MG63 (cell line): ENCODE measurements around the gene DNAAF5. TPM values are rescaled to one million over a fixed set of nuclear protein-coding genes. Genes with fewer than 3 reads are reported as not detected.

Experiments
- DNase-seq: peaks from one replicate; pipeline ENCODE4 v3.0.0-alpha.2; 2020
- H3K27me3 ChIP-seq: fragments of 250-450 bp; sonication (Bioruptor Pico); 2 replicates; pipeline ENCODE4 v1.5.1; 2020; ENCODE audit warnings: mild to moderate bottlenecking, moderate library complexity
- H3K36me3 ChIP-seq: fragments of 250-450 bp; sonication (Bioruptor Pico); 2 replicates; pipeline ENCODE4 v1.5.1; 2020; ENCODE audit warnings: mild to moderate bottlenecking, moderate library complexity
- H3K4me3 ChIP-seq: fragments of 250-450 bp; sonication (Bioruptor Pico); 2 replicates; pipeline ENCODE4 v1.5.1; 2020; ENCODE audit warnings: mild to moderate bottlenecking, moderate library complexity
- H3K9me3 ChIP-seq: fragments of 250-450 bp; sonication (Bioruptor Pico); 2 replicates; pipeline ENCODE4 v1.5.1; 2020; ENCODE audit warnings: mild to moderate bottlenecking, moderate library complexity
- total RNA-seq: library from RNA; depleted of rRNA; stranded (reverse); fragments of >200 nt; shearing (Covaris generic); gene quantifications from 2 replicates; pipeline ENCODE4 v1.2.3, GENCODE V29; 2014; ENCODE audit warnings: low replicate concordance

DNAAF5 gene
- total RNA-seq, 1 experiment from 2014 or later, result 31.4 TPM

- no peaks in the 10 kb centered on the region for H3K9me3 ChIP-seq
- H3K36me3 ChIP-seq, result peaks cover 34% of the 10 kb centered on the region
- no peak overlapping the region for H3K4me3 ChIP-seq
These were observed 53.0 kb downstream of the DNAAF5 start for GRCh38 chr7:779480-779879.

GRCh38 chr7:780081-780480 is 53.6 kb downstream of the DNAAF5 start:
- no peak overlapping the region for H3K4me3 ChIP-seq
- no peaks in the 10 kb centered on the region for H3K27me3 ChIP-seq
- H3K9me3 ChIP-seq, result no peaks in the 10 kb centered on the region
- no peak for DNase-seq
- H3K36me3 ChIP-seq, result peaks cover 33% of the 10 kb centered on the region

More at GRCh38 chr7:779480-779879, 53.0 kb downstream of the DNAAF5 start:
- no peaks in the 10 kb centered on the region for H3K27me3 ChIP-seq
- DNase-seq, result no peak

- no peaks in the 10 kb centered on the region for H3K9me3 ChIP-seq
- H3K36me3 ChIP-seq, result peaks cover 31% of the 10 kb centered on the region
- DNase-seq, result no peak
- H3K27me3 ChIP-seq, result no peaks in the 10 kb centered on the region
- H3K4me3 ChIP-seq, result no peak overlapping the region
These were observed 54.0 kb downstream of the DNAAF5 start for GRCh38 chr7:780516-780915.

- H3K4me3 ChIP-seq, result no peak overlapping the region
- DNase-seq, result no peak
- H3K27me3 ChIP-seq, result no peaks in the 10 kb centered on the region
- no peaks in the 10 kb centered on the region for H3K9me3 ChIP-seq
- H3K36me3 ChIP-seq, result peaks cover 29% of the 10 kb centered on the region
These were observed 54.8 kb downstream of the DNAAF5 start for GRCh38 chr7:781186-781849.

GRCh38 chr7:781936-782529 is 55.5 kb downstream of the DNAAF5 start:
- no peaks in the 10 kb centered on the region for H3K9me3 ChIP-seq
- H3K4me3 ChIP-seq, result no peak overlapping the region
- no peak for DNase-seq
- peaks cover 27% of the 10 kb centered on the region for H3K36me3 ChIP-seq
- H3K27me3 ChIP-seq, result no peaks in the 10 kb centered on the region

- DNase-seq, result no peak
- no peak overlapping the region for H3K4me3 ChIP-seq
- no peaks in the 10 kb centered on the region for H3K9me3 ChIP-seq
- peaks cover 32% of the 10 kb centered on the region for H3K36me3 ChIP-seq
- H3K27me3 ChIP-seq, result no peaks in the 10 kb centered on the region
These were observed 56.4 kb downstream of the DNAAF5 start for GRCh38 chr7:782718-783449.

DNA sequence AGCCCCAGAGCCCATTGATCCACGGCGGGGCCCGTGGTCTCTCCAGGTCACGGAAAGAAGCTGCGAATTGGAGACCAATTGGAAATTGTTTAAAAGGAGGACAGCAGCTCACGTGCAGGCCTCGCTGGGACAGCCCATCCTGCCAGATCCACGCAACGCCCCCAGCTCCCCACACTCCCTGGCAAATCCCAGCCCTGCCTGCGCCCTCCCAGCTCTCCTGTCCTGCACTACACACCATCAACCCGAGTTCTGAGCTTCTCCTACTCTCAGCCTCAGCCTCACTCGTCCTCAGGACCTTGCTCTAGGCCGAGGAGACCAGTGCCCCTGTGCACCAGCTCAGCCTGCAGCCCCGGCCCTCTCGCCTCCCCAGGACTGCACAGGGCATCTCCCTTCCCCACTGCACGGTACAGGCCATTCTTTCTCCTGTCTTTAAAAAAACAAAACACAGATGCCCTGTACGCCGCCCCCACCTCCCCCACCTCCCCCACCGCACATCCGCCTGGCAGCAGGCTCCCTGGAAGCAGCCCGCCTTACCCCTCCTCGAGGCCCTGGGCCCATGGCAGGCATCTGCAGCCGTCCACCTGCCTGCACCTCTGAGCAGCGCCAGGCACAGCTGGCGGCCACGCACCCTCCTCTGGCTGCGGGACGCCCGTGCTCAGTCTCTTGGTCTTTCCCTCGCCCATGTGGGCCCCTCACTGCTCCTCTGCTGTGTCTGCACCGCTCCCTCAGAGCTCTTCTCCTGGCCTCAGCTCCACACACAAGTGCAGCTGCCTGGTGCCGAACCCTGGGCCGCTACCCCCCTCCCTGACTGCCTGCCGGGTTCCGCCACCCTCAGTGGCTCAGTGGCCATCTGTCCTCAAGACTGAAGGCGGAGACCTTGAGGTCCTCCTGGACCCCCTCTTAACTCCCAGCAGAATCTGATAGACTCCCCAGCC is 57.3 kb downstream of the DNAAF5 start:
- Histone ChIP-seq H3K27me3 (no peaks in the 10 kb centered on the region), H3K36me3 (peaks cover 41% of the 10 kb centered on the region), H3K4me3 (no peak overlapping the region), H3K9me3 (no peaks in the 10 kb centered on the region)
- no peak for DNase-seq

GRCh38 chr7:784971-785370 is 58.5 kb downstream of the DNAAF5 start:
- no peak for DNase-seq
- no peaks in the 10 kb centered on the region for H3K9me3 ChIP-seq
- no peaks in the 10 kb centered on the region for H3K27me3 ChIP-seq
- peaks cover 40% of the 10 kb centered on the region for H3K36me3 ChIP-seq
- H3K4me3 ChIP-seq, result no peak overlapping the region

DNA sequence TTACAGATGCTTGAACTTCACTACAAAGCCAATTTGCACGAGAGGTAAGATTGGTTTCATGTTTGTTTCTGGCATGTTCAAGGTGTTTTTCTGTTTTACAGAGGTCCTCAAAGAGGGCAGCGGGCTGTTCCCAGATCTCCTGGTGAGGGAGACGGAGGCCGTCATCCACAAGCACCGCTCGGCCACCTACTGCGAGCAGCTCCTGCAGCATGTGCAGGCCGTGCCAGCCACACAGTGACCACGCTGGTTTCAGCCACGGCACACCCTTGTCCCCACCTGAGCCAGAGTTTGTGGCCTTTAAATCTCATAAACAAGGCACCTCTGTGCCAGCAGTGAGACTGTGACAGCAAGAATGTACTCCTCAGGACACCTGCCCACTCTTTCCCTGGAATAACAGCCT is 58.9 kb downstream of the DNAAF5 start:
- H3K4me3 ChIP-seq, result no peak overlapping the region
- H3K27me3 ChIP-seq, result no peaks in the 10 kb centered on the region
- H3K36me3 ChIP-seq, result peaks cover 40% of the 10 kb centered on the region
- DNase-seq, result no peak
- H3K9me3 ChIP-seq, result no peaks in the 10 kb centered on the region

DNA sequence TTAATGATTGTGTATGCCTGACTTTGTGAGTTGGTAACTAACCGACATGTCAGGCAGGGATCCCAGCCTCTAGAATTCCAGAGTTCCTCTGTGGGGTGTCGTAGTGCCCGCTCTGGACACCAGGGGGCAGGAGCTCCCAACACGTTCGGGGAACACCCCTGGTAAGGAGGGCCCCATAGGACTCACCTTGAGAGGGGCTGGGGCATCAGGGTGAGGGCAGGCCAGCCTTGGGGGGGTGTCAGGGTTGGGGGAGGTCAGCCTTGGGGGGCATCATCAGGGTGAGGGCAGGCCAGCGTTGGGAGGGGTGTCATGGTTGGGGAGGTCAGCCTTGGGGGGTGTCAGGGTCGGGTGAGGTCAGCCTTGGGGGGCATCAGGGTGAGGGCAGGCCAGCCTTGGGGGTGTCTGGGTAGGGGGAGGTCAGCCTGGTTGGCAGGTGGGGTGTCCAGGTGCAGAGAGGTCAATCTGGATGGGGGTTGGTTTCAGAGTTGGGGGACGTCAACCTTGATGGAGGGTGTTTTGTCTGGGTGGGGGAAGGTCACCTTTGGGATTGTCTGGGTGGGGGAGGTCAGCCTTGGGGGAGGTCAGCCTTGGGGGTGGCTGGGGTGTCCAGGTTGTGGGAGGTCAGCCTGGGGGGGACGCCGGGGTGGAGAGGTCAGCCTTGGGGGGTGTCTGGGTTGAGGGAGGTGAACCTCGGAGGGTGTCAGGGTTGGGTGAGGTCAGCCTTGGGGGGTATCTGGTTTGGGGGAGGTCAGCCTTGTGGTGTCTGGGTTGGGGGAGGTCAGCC is 60.2 kb downstream of the DNAAF5 start:
- H3K27me3 ChIP-seq, result no peaks in the 10 kb centered on the region
- DNase-seq, result peak; percentile 53

DNA sequence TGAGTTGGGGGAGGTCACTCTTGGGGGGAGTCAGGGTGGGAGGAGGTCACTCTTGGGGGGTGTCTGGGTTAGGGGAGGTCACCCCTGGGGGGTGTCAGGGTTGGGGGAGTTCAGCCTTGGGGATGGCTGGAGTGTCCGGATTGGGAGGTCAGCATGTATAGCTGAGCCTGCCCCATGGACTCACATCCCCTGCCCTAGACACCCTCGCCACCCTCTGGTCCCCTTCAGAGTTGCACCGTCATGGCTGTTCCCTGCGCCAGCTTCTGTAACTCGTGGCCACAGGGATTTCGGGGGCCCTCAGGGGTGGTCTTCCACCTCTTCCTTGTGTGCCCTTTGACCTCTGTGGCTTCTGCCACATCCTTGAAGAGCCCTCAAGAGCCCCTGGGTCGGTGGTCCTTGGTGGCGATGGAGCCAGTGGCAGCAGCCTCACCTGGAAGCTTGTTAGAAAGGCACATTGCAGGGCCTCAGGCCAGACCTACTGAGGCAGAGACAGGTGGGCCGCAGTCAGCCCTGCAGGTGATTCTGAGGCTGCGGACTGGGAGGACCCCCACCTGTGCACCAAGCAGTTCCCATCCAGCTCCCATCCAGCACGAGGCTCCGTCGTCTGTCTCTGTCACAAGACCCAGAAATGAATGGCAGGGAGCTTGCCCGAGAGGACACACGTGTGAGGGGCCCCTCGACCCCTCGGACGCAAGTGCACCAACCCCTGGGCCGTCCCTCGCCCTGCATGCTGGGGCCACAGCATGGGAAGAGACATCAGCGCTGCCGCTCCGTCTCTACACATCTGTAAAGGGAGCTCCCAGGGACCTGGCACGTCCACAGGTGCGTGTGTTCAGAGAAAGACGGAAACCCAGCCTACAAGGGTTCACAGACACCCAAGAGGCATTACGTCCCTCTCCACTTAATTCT is 61.1 kb downstream of the DNAAF5 start:
- no peak for DNase-seq
- H3K4me3 ChIP-seq, result no peak overlapping the region
- H3K36me3 ChIP-seq, result peaks cover 40% of the 10 kb centered on the region
- H3K27me3 ChIP-seq, result no peaks in the 10 kb centered on the region
- no peaks in the 10 kb centered on the region for H3K9me3 ChIP-seq

More for the DNA sequence above, 60.2 kb downstream of the DNAAF5 start:
- Histone ChIP-seq H3K9me3 (no peaks in the 10 kb centered on the region), H3K36me3 (peaks cover 40% of the 10 kb centered on the region), H3K4me3 (no peak overlapping the region)

DNA sequence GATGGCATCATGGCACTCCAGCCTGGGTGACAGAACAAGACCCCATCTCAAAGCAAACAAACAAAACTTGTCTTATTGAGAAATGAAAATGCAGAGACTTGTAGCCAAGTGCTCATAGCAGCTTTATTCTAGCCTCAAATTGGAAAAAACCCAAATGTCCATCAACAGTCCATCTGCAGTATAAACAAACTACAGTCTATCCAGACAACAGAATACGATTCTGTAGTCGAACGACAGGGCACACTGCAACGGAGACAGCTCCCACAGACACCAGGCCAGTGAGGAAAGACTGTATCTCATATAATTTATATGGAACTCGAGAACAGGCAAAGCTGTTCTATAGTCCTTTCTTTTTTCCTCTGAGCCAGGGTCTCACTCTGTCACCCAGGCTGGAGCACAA is 65.0 kb downstream of the DNAAF5 start:
- no peaks in the 10 kb centered on the region for H3K9me3 ChIP-seq
- no peak overlapping the region for H3K4me3 ChIP-seq
- H3K36me3 ChIP-seq, result peaks cover 21% of the 10 kb centered on the region
- H3K27me3 ChIP-seq, result no peaks in the 10 kb centered on the region
- no peak for DNase-seq

DNA sequence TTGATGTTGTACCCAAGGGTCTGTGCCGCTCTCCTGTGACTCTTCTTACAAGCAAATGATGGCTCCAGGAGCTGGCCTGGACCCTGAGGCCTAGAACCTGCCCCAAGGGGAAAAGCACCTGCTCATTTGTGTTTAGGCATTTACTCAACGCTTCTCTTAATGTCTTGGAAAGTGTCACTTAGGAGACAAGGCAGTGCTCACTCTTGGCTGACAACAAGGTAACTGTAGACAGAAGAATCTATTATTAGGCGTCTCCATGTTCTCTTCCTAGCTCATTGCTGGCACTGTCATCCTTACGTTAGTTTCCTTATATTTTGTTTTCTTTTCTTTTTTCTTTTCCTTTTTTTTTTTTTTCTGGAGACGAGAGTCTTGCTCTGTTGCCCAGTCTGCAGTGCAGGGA is 67.7 kb downstream of the DNAAF5 start:
- Histone ChIP-seq H3K4me3 (no peak overlapping the region), H3K9me3 (no peaks in the 10 kb centered on the region), H3K36me3 (peaks cover 3% of the 10 kb centered on the region), H3K27me3 (no peaks in the 10 kb centered on the region)
- no peak for DNase-seq

- Histone ChIP-seq H3K27me3 (no peaks in the 10 kb centered on the region), H3K36me3 (no peaks in the 10 kb centered on the region; the same call in 1 of the 2 replicates), H3K4me3 (no peak overlapping the region), H3K9me3 (no peaks in the 10 kb centered on the region)
- no peak for DNase-seq
These were observed 68.3 kb downstream of the DNAAF5 start for GRCh38 chr7:794671-795329.
